Measurements from ENCODE around the gene GLDC. TPM values are rescaled to one million over a fixed set of nuclear protein-coding genes. Genes with fewer than 3 reads are reported as not detected.
"Not testable (repeated sequence)": the region's sequence is repeated elsewhere in the genome, so short reads cannot be mapped to it uniquely, and the experiment has no call there.

Gene GLDC
- total RNA-seq, 1 donor from 2014 or later: 0.25 TPM

GRCh38 chr9:6632516-6633183, 12.9 kb downstream of the GLDC start:
- Mint-ChIP-seq H3K4me3 (ENCODE audit: unreplicated experiment) (no peak overlapping the region), H3K36me3 (ENCODE audit: low read depth) (no peaks in the 10 kb centered on the region), H3K27ac (ENCODE audit: unreplicated experiment) (no peak overlapping the region), H3K4me1 (ENCODE audit: low read depth) (no peaks in the 10 kb centered on the region), H3K27me3 (ENCODE audit: low read depth) (peaks cover 32% of the 10 kb centered on the region), H3K9me3 (ENCODE audit: low read depth) (no peaks in the 10 kb centered on the region)
- no peak for DNase-seq (ENCODE audit: low spot score)
- no peak for TF ChIP-seq CTCF (IDR thresholded peaks at IDR 0.05)

GRCh38 chr9:6631207-6631512, 14.4 kb downstream of the GLDC start:
- Mint-ChIP-seq H3K27ac (ENCODE audit: unreplicated experiment) (no peak overlapping the region), H3K4me1 (ENCODE audit: low read depth) (no peaks in the 10 kb centered on the region), H3K27me3 (ENCODE audit: low read depth) (peaks cover 37% of the 10 kb centered on the region), H3K36me3 (ENCODE audit: low read depth) (no peaks in the 10 kb centered on the region), H3K4me3 (ENCODE audit: unreplicated experiment) (no peak overlapping the region), H3K9me3 (ENCODE audit: low read depth) (no peaks in the 10 kb centered on the region)
- DNase-seq (ENCODE audit: low spot score): no peak
- no peak for TF ChIP-seq CTCF (IDR thresholded peaks at IDR 0.05)

- Mint-ChIP-seq H3K36me3 (ENCODE audit: low read depth) (no peaks in the 10 kb centered on the region), H3K4me1 (ENCODE audit: low read depth) (no peaks in the 10 kb centered on the region), H3K27ac (ENCODE audit: unreplicated experiment) (no peak overlapping the region), H3K9me3 (ENCODE audit: low read depth) (no peaks in the 10 kb centered on the region), H3K4me3 (ENCODE audit: unreplicated experiment) (no peak overlapping the region), H3K27me3 (ENCODE audit: low read depth) (peaks cover 40% of the 10 kb centered on the region)
- TF ChIP-seq CTCF (IDR thresholded peaks at IDR 0.05): no peak
- DNase-seq (ENCODE audit: low spot score): no peak
Observed at GRCh38 chr9:6630502-6631206, 14.9 kb downstream of the GLDC start.

- no peak overlapping the region for H3K27ac Mint-ChIP-seq (ENCODE audit: unreplicated experiment)
- no peaks in the 10 kb centered on the region for H3K9me3 Mint-ChIP-seq (ENCODE audit: low read depth)
- DNase-seq (ENCODE audit: low spot score): no peak
- peaks cover 38% of the 10 kb centered on the region for H3K27me3 Mint-ChIP-seq (ENCODE audit: low read depth)
- no peak overlapping the region for H3K4me3 Mint-ChIP-seq (ENCODE audit: unreplicated experiment)
- TF ChIP-seq CTCF (IDR thresholded peaks at IDR 0.05): no peak
- no peaks in the 10 kb centered on the region for H3K4me1 Mint-ChIP-seq (ENCODE audit: low read depth)
- H3K36me3 Mint-ChIP-seq (ENCODE audit: low read depth): no peaks in the 10 kb centered on the region
Observed at GRCh38 chr9:6628704-6629103, 16.8 kb downstream of the GLDC start.

- Mint-ChIP-seq H3K4me3 (ENCODE audit: unreplicated experiment) (no peak overlapping the region), H3K9me3 (ENCODE audit: low read depth) (no peaks in the 10 kb centered on the region), H3K36me3 (ENCODE audit: low read depth) (no peaks in the 10 kb centered on the region), H3K4me1 (ENCODE audit: low read depth) (no peaks in the 10 kb centered on the region), H3K27ac (ENCODE audit: unreplicated experiment) (no peak overlapping the region), H3K27me3 (ENCODE audit: low read depth) (peaks cover 28% of the 10 kb centered on the region)
- DNase-seq (ENCODE audit: low spot score): no peak
- no peak for TF ChIP-seq CTCF (IDR thresholded peaks at IDR 0.05)
Observed at GRCh38 chr9:6625363-6625762, 20.2 kb downstream of the GLDC start.

GRCh38 chr9:6622784-6623183, 22.7 kb downstream of the GLDC start:
- not testable (repeated sequence) for H3K27ac Mint-ChIP-seq (ENCODE audit: unreplicated experiment); DNase-seq (ENCODE audit: low spot score); H3K36me3 Mint-ChIP-seq (ENCODE audit: low read depth); H3K4me1 Mint-ChIP-seq (ENCODE audit: low read depth); H3K4me3 Mint-ChIP-seq (ENCODE audit: unreplicated experiment); H3K9me3 Mint-ChIP-seq (ENCODE audit: low read depth)
- H3K27me3 Mint-ChIP-seq (ENCODE audit: low read depth): peaks cover 27% of the 10 kb centered on the region

Measured in chondrocyte (in vitro differentiated cells).